ENCODE measurements around the gene KRT74.

The KRT74 gene

GRCh38 chr12:52546126-52546525, 27.5 kb downstream of the KRT74 start:
- no peak overlapping the region for H3K4me3 ChIP-seq (ENCODE audit: insufficient read length, low read depth)
- TF ChIP-seq ZNF274 (IDR thresholded peaks at IDR 0.05; ENCODE audit: low read depth, low read length), result no peak
- TF ChIP-seq SUZ12 (IDR thresholded peaks at IDR 0.05; ENCODE audit: extremely low read depth, insufficient read depth, insufficient read length), result no peak
- TF ChIP-seq YY1 (IDR thresholded peaks at IDR 0.05; ENCODE audit: insufficient read depth, insufficient read length), result no peak
- H3K9ac ChIP-seq (ENCODE audit: insufficient read length, low read depth), result no peak overlapping the region
- H3K36me3 ChIP-seq (ENCODE audit: insufficient read depth, insufficient read length, low read length), result no peaks in the 10 kb centered on the region
- H3K27me3 ChIP-seq (ENCODE audit: insufficient read depth, insufficient read length), result peaks cover 4% of the 10 kb centered on the region
- DNase-seq (ENCODE audit: low read depth, low spot score), result no peak
- no peaks in the 10 kb centered on the region for H3K4me1 ChIP-seq (ENCODE audit: insufficient read depth, insufficient read length)
- no peaks in the 10 kb centered on the region for H3K9me3 ChIP-seq (ENCODE audit: insufficient read depth, low read length)

GRCh38 chr12:52543985-52544883, 29.4 kb downstream of the KRT74 start:
- Histone ChIP-seq H3K9me3 (ENCODE audit: insufficient read depth, low read length) (no peaks in the 10 kb centered on the region), H3K27me3 (ENCODE audit: insufficient read depth, insufficient read length) (no peaks in the 10 kb centered on the region), H3K4me3 (ENCODE audit: insufficient read length, low read depth) (no peak overlapping the region), H3K9ac (ENCODE audit: insufficient read length, low read depth) (no peak overlapping the region), H3K4me1 (ENCODE audit: insufficient read depth, insufficient read length) (peaks cover 2% of the 10 kb centered on the region), H3K36me3 (ENCODE audit: insufficient read depth, insufficient read length, low read length) (no peaks in the 10 kb centered on the region)
- no peak for DNase-seq (ENCODE audit: low read depth, low spot score)
- TF ChIP-seq YY1 (IDR thresholded peaks at IDR 0.05; ENCODE audit: insufficient read depth, insufficient read length) (no peak), SUZ12 (IDR thresholded peaks at IDR 0.05; ENCODE audit: extremely low read depth, insufficient read depth, insufficient read length) (no peak), ZNF274 (IDR thresholded peaks at IDR 0.05; ENCODE audit: low read depth, low read length) (no peak)

GRCh38 chr12:52542785-52543318, 30.8 kb downstream of the KRT74 start:
- Histone ChIP-seq H3K9me3 (ENCODE audit: insufficient read depth, low read length) (no peaks in the 10 kb centered on the region), H3K4me1 (ENCODE audit: insufficient read depth, insufficient read length) (peaks cover 2% of the 10 kb centered on the region), H3K4me3 (ENCODE audit: insufficient read length, low read depth) (no peak overlapping the region), H3K9ac (ENCODE audit: insufficient read length, low read depth) (no peak overlapping the region), H3K27me3 (ENCODE audit: insufficient read depth, insufficient read length) (no peaks in the 10 kb centered on the region), H3K36me3 (ENCODE audit: insufficient read depth, insufficient read length, low read length) (no peaks in the 10 kb centered on the region)
- TF ChIP-seq SUZ12 (IDR thresholded peaks at IDR 0.05; ENCODE audit: extremely low read depth, insufficient read depth, insufficient read length), result no peak
- TF ChIP-seq ZNF274 (IDR thresholded peaks at IDR 0.05; ENCODE audit: low read depth, low read length), result no peak
- no peak for TF ChIP-seq YY1 (IDR thresholded peaks at IDR 0.05; ENCODE audit: insufficient read depth, insufficient read length)
- DNase-seq (ENCODE audit: low read depth, low spot score), result no peak

- DNase-seq (ENCODE audit: low read depth, low spot score), result no peak
- no peaks in the 10 kb centered on the region for H3K36me3 ChIP-seq (ENCODE audit: insufficient read depth, insufficient read length, low read length)
- no peaks in the 10 kb centered on the region for H3K27me3 ChIP-seq (ENCODE audit: insufficient read depth, insufficient read length)
- no peak for TF ChIP-seq SUZ12 (IDR thresholded peaks at IDR 0.05; ENCODE audit: extremely low read depth, insufficient read depth, insufficient read length)
- no peak for TF ChIP-seq ZNF274 (IDR thresholded peaks at IDR 0.05; ENCODE audit: low read depth, low read length)
- no peak for TF ChIP-seq YY1 (IDR thresholded peaks at IDR 0.05; ENCODE audit: insufficient read depth, insufficient read length)
- peaks cover 2% of the 10 kb centered on the region for H3K4me1 ChIP-seq (ENCODE audit: insufficient read depth, insufficient read length)
- no peak overlapping the region for H3K4me3 ChIP-seq (ENCODE audit: insufficient read length, low read depth)
- H3K9me3 ChIP-seq (ENCODE audit: insufficient read depth, low read length), result no peaks in the 10 kb centered on the region
- no peak overlapping the region for H3K9ac ChIP-seq (ENCODE audit: insufficient read length, low read depth)
Measured at GRCh38 chr12:52542157-52542556, 31.5 kb downstream of the KRT74 start.

GRCh38 chr12:52541709-52542108, 31.9 kb downstream of the KRT74 start:
- H3K36me3 ChIP-seq (ENCODE audit: insufficient read depth, insufficient read length, low read length), result no peaks in the 10 kb centered on the region
- no peak overlapping the region for H3K9ac ChIP-seq (ENCODE audit: insufficient read length, low read depth)
- peaks cover 2% of the 10 kb centered on the region for H3K4me1 ChIP-seq (ENCODE audit: insufficient read depth, insufficient read length)
- no peaks in the 10 kb centered on the region for H3K9me3 ChIP-seq (ENCODE audit: insufficient read depth, low read length)
- no peak for TF ChIP-seq YY1 (IDR thresholded peaks at IDR 0.05; ENCODE audit: insufficient read depth, insufficient read length)
- TF ChIP-seq SUZ12 (IDR thresholded peaks at IDR 0.05; ENCODE audit: extremely low read depth, insufficient read depth, insufficient read length), result no peak
- no peak for TF ChIP-seq ZNF274 (IDR thresholded peaks at IDR 0.05; ENCODE audit: low read depth, low read length)
- H3K4me3 ChIP-seq (ENCODE audit: insufficient read length, low read depth), result no peak overlapping the region
- no peak for DNase-seq (ENCODE audit: low read depth, low spot score)
- no peaks in the 10 kb centered on the region for H3K27me3 ChIP-seq (ENCODE audit: insufficient read depth, insufficient read length)

- H3K4me1 ChIP-seq (ENCODE audit: insufficient read depth, insufficient read length), result peaks cover 2% of the 10 kb centered on the region
Measured at GRCh38 chr12:52540531-52540930, 33.1 kb downstream of the KRT74 start.

GRCh38 chr12:52539821-52540173, 33.8 kb downstream of the KRT74 start:
- Histone ChIP-seq H3K9me3 (ENCODE audit: insufficient read depth, low read length) (no peaks in the 10 kb centered on the region), H3K4me1 (ENCODE audit: insufficient read depth, insufficient read length) (peaks cover 2% of the 10 kb centered on the region), H3K36me3 (ENCODE audit: insufficient read depth, insufficient read length, low read length) (no peaks in the 10 kb centered on the region), H3K4me3 (ENCODE audit: insufficient read length, low read depth) (no peak overlapping the region), H3K27me3 (ENCODE audit: insufficient read depth, insufficient read length) (no peaks in the 10 kb centered on the region), H3K9ac (ENCODE audit: insufficient read length, low read depth) (no peak overlapping the region)
- TF ChIP-seq ZNF274 (IDR thresholded peaks at IDR 0.05; ENCODE audit: low read depth, low read length) (no peak), YY1 (IDR thresholded peaks at IDR 0.05; ENCODE audit: insufficient read depth, insufficient read length) (no peak), SUZ12 (IDR thresholded peaks at IDR 0.05; ENCODE audit: extremely low read depth, insufficient read depth, insufficient read length) (no peak)
- DNase-seq (ENCODE audit: low read depth, low spot score), result no peak

More at GRCh38 chr12:52540531-52540930, 33.1 kb downstream of the KRT74 start:
- Histone ChIP-seq H3K36me3 (ENCODE audit: insufficient read depth, insufficient read length, low read length) (no peaks in the 10 kb centered on the region), H3K27me3 (ENCODE audit: insufficient read depth, insufficient read length) (no peaks in the 10 kb centered on the region), H3K9ac (ENCODE audit: insufficient read length, low read depth) (no peak overlapping the region), H3K4me3 (ENCODE audit: insufficient read length, low read depth) (no peak overlapping the region), H3K9me3 (ENCODE audit: insufficient read depth, low read length) (no peaks in the 10 kb centered on the region)
- DNase-seq (ENCODE audit: low read depth, low spot score), result no peak
- TF ChIP-seq YY1 (IDR thresholded peaks at IDR 0.05; ENCODE audit: insufficient read depth, insufficient read length), result no peak
- no peak for TF ChIP-seq ZNF274 (IDR thresholded peaks at IDR 0.05; ENCODE audit: low read depth, low read length)
- no peak for TF ChIP-seq SUZ12 (IDR thresholded peaks at IDR 0.05; ENCODE audit: extremely low read depth, insufficient read depth, insufficient read length)

All from NT2/D1 (cell line).